Stimulated activated naive CD8-positive, alpha-beta T cell treated with anti-CD3 and anti-CD28 coated beads, Interleukin-15, amount 100 ng/mL, for 72 hours (primary cell): ENCODE data around the gene SLC18A3.
A peak's percentile ranks its signal among the peaks of the same experiment; 100 is the strongest.

ENCODE experiments used
- ATAC-seq: fragments of 150-1000 bp; cut with Tn5 transposase; 2 replicates; pipeline ENCODE4 v1.10.0; 2021; ENCODE audit warnings: mild to moderate bottlenecking, moderate library complexity
- DNase-seq, 2 donors: peaks; one replicate each; pipeline ENCODE4 v3.0.0; 2021 to 2022
- H3K27ac Mint-ChIP-seq, 2 donors: one replicate each; pipeline ENCODE4 v1.8.0; 2022; ENCODE audit warnings: mild to moderate bottlenecking in 2 of 2, mixed read lengths in 2 of 2, moderate library complexity in 2 of 2
- H3K27me3 Mint-ChIP-seq: one replicate; pipeline ENCODE4 v1.8.0; 2022; ENCODE audit warnings: mixed read lengths
- H3K4me1 Mint-ChIP-seq: one replicate; pipeline ENCODE4 v1.8.0; 2022; ENCODE audit warnings: mild to moderate bottlenecking, mixed read lengths
- H3K4me3 Mint-ChIP-seq, 2 donors: one replicate each; pipeline ENCODE4 v1.8.0; 2022; ENCODE audit warnings: mild to moderate bottlenecking in 2 of 2, mixed read lengths in 2 of 2, moderate library complexity in 1 of 2
- H3K9me3 Mint-ChIP-seq, 2 donors: one replicate each; pipeline ENCODE4 v1.8.0; 2022; ENCODE audit warnings: mixed read lengths in 2 of 2

SLC18A3 gene

DNA sequence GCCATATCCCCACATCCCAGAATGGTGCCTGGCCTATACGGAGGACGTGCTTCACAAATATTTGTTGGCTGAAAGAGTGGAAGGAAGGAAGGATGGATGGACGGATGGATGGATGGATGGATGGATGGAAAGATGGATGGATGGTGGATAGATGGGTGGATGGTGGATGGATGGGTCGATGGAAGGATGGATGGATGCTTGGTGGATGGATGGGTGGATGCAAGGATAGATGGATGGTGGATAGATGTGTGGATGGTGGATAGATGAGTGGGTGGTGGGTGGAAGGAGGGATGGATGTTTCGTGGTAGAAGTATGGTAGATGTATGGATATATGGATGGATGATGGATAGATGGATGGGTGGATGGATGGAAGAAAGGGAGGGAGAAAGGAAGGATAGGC is 14.5 kb downstream of the SLC18A3 start:
- ATAC-seq = no peak
- no peak overlapping the region for H3K27ac Mint-ChIP-seq
- peaks cover 20% of the 10 kb centered on the region for H3K27me3 Mint-ChIP-seq
- no peaks in the 10 kb centered on the region for H3K9me3 Mint-ChIP-seq
- H3K4me1 Mint-ChIP-seq = no peaks in the 10 kb centered on the region
- no peak for DNase-seq
- H3K4me3 Mint-ChIP-seq = no peak overlapping the region

GRCh38 chr10:49625411-49625810 is 15.3 kb downstream of the SLC18A3 start:
- ATAC-seq = no peak
- peaks cover 12% of the 10 kb centered on the region for H3K27me3 Mint-ChIP-seq
- no peak for DNase-seq
- no peaks in the 10 kb centered on the region for H3K4me1 Mint-ChIP-seq
- H3K27ac Mint-ChIP-seq = no peak overlapping the region
- H3K4me3 Mint-ChIP-seq = no peak overlapping the region
- H3K9me3 Mint-ChIP-seq = no peaks in the 10 kb centered on the region

- ATAC-seq = no peak
- no peak for DNase-seq
- Mint-ChIP-seq H3K4me1 (no peaks in the 10 kb centered on the region), H3K9me3 (no peaks in the 10 kb centered on the region), H3K27ac (no peak overlapping the region), H3K27me3 (peaks cover 11% of the 10 kb centered on the region), H3K4me3 (no peak overlapping the region)
Observed at GRCh38 chr10:49627038-49627437, 16.9 kb downstream of the SLC18A3 start.

GRCh38 chr10:49627644-49628247 is 17.6 kb downstream of the SLC18A3 start:
- H3K4me3 Mint-ChIP-seq = no peak overlapping the region
- ATAC-seq (no peak), DNase-seq (no peak)

GRCh38 chr10:49628599-49628998 is 18.5 kb downstream of the SLC18A3 start:
- ATAC-seq (no peak), DNase-seq (no peak)
- H3K4me3 Mint-ChIP-seq = no peak overlapping the region
- H3K4me1 Mint-ChIP-seq = no peaks in the 10 kb centered on the region
- H3K27ac Mint-ChIP-seq = no peak overlapping the region
- H3K9me3 Mint-ChIP-seq = no peaks in the 10 kb centered on the region
- peaks cover 11% of the 10 kb centered on the region for H3K27me3 Mint-ChIP-seq

More at GRCh38 chr10:49627644-49628247, 17.6 kb downstream of the SLC18A3 start:
- Mint-ChIP-seq H3K27ac (no peak overlapping the region), H3K27me3 (peaks cover 11% of the 10 kb centered on the region), H3K4me1 (no peaks in the 10 kb centered on the region), H3K9me3 (no peaks in the 10 kb centered on the region)

DNA sequence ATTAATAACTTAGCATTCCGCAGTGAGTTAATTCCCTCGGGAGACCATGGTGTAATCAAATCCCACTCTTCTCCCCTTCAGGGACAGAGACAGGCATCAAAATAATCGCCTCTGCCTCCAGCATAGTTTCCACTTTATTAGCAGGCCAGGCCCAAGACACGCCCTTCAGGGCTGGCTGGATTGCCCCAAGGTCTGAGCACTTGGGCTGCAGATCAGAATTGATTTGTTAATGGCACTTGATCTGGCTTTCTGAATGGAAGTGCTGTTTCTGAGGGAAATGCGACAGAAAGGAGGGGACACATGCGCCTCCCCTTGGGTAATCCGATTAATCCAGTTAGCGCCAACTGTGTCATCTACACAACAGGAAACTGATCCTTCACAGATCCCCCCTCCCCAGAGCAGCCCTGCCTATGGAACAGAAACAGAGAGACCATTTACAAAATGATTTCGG is 19.3 kb downstream of the SLC18A3 start:
- peaks cover 6% of the 10 kb centered on the region for H3K27me3 Mint-ChIP-seq
- no peaks in the 10 kb centered on the region for H3K4me1 Mint-ChIP-seq
- H3K4me3 Mint-ChIP-seq = no peak overlapping the region
- H3K27ac Mint-ChIP-seq = no peak overlapping the region
- ATAC-seq = no peak
- no peak for DNase-seq
- no peaks in the 10 kb centered on the region for H3K9me3 Mint-ChIP-seq

DNA sequence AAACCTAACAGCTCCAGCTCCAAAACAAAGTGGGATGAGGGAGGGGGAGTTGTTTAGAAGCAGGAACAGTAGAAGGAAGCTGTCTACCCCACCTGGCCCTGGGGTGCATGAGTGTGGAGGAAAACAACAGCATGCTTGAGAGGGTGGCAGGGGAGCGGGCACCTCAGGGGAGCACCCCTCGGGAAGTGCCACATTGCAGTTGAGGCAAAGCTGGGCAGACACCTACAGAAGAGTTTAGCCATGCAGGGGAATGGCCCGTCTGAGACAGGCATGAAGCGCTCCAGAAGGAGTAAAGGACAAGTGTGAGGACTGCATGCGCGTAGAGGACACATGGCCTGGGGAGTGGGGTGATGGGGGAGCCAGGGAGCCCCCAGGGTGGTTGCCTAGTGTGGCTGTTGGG is 21.9 kb downstream of the SLC18A3 start:
- Mint-ChIP-seq H3K27ac (no peak overlapping the region), H3K4me1 (no peaks in the 10 kb centered on the region), H3K4me3 (no peak overlapping the region), H3K9me3 (no peaks in the 10 kb centered on the region), H3K27me3 (peaks cover 4% of the 10 kb centered on the region)
- peak; percentile 25 for ATAC-seq
- DNase-seq = no peak

GRCh38 chr10:49632406-49633317 is 22.6 kb downstream of the SLC18A3 start:
- no peaks in the 10 kb centered on the region for H3K4me1 Mint-ChIP-seq
- H3K4me3 Mint-ChIP-seq = no peak overlapping the region
- peaks cover 11% of the 10 kb centered on the region for H3K27me3 Mint-ChIP-seq
- no peaks in the 10 kb centered on the region for H3K9me3 Mint-ChIP-seq
- no peak for DNase-seq
- peak; percentile 38 for ATAC-seq
- no peak overlapping the region for H3K27ac Mint-ChIP-seq

DNA sequence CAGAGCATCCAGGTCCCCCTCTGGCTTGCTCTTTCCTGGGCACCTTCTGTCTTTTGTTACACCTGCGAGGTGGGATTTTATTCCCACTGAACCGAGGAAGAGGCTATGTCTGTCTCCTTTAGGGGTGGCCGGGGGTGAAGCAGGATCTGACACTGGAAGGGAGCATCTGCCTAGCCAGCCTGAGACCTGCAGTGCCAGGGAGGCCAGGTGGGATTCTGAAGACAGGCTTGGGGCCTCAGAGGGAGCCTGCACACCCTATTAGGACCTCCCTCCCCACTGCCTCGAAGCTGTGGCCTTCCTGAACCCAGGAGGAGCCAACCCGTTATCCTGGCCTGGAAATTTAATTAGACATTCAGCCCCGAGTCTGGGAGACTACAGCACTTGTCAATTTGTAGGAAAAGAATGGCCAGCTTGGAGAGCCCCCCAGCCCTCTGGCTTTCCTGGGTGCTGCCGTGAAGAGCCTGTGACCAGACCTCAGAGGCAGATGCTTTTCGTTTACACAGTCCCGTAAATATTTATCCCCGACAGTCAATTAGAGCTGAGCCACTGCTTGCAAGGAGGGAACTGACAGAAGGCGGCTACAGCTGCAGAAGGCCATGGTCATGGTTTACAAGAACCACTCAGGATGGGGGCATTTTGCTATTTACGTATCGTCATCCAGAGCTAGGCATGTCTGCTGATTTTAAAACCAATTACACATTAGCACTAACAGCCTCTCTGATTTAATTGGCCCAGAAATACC is 23.4 kb downstream of the SLC18A3 start:
- DNase-seq (no peak), ATAC-seq (no peak)
- peaks cover 16% of the 10 kb centered on the region for H3K27me3 Mint-ChIP-seq
- no peaks in the 10 kb centered on the region for H3K9me3 Mint-ChIP-seq
- H3K4me1 Mint-ChIP-seq = no peaks in the 10 kb centered on the region
- no peak overlapping the region for H3K27ac Mint-ChIP-seq
- H3K4me3 Mint-ChIP-seq = no peak overlapping the region

DNA sequence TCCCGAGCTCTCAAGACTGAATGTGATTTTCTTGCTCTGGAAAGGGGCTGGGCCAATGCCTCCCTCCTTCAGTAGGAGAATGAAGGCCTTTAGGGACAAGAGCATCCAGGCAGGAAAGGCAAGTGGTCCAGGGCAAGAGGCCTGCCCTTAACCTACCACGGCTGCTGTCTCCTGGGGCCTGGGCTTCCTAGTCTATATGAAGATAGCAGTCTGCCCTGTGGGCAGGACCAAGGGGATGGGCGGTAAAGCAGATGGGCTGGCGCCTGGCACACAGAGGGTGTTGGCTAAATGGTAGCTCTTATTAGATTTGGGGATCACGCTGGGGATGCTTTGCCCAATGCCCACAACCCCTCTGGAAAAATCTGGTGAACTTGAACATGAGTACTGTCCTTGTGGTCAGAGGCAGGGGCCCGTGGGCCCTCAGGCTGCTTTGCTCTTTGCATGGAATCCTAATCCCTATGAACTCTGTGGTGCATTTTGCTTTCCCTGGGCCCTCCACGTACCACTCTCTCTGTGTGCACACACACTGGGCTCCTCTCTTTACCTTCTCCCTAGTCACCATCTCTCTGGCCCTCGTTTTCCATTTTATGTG is 24.1 kb downstream of the SLC18A3 start:
- Mint-ChIP-seq H3K27ac (no peak overlapping the region), H3K4me3 (no peak overlapping the region), H3K27me3 (peaks cover 16% of the 10 kb centered on the region), H3K9me3 (no peaks in the 10 kb centered on the region), H3K4me1 (no peaks in the 10 kb centered on the region)
- DNase-seq (no peak), ATAC-seq (no peak)

DNA sequence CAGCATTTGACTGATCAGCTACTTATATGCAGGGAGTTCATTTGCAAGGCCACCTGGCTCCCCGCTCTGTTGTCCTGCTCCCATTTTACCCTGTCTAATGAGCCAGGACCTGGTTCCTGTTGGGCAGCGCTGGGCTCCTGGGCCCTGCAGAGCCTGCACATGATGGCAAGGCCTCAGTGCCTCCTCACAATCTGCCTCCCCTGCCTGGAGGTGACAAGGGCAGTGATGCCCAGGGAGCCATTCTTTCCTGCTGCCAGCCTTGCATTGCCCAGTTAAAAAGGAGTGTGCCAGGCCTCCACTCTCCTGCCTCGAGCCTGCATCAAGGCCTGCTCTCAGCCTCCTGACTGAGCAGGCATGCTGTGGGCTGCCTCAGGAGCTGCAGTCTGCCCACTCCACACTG is 32.2 kb downstream of the SLC18A3 start:
- Mint-ChIP-seq H3K4me1 (no peaks in the 10 kb centered on the region), H3K4me3 (no peak overlapping the region), H3K27me3 (peaks cover 61% of the 10 kb centered on the region), H3K27ac (no peak overlapping the region), H3K9me3 (no peaks in the 10 kb centered on the region)
- ATAC-seq = no peak
- no peak for DNase-seq

DNA sequence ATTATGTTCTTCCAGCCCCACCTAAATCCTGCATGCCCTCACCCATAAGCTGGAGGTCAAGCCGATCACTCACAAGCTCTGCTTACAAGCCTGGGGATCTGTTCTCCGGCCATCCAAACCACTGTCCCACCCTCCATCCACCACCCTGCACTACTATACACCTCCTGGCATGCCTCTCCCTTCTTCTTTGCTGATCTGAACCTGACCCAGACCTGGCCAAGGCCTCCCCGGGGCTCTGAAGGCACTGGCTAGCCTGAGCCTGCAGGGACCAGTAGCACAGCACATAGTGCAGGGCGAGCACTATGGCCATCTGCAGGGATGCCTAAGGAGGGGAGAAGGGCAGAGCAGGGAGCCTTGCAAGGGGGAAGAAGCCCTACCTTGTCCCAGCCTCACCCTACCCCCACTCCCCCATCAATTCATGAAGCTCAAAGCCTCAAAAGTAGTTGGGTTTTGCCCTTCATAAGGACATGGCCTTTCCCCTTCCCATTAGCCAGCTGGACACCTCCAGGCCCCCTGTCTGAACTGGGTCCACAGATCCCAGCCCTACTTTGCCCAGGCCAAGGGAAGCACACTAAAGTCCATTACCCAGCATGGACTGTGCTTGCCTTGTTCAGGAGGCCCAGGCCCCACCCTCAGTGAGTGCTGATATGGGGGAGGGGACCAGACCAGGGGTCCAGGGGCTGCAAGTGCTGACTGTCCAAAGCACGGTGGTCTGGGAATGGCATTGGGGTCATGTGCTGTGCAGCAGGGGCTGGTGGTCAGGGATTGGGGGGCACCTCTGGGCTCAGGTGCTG is 33.3 kb downstream of the SLC18A3 start:
- DNase-seq (no peak), ATAC-seq (no peak)
- Mint-ChIP-seq H3K27me3 (peaks cover 52% of the 10 kb centered on the region), H3K27ac (no peak overlapping the region), H3K9me3 (no peaks in the 10 kb centered on the region), H3K4me1 (no peaks in the 10 kb centered on the region), H3K4me3 (no peak overlapping the region)

GRCh38 chr10:49644035-49644646 is 34.0 kb downstream of the SLC18A3 start:
- Mint-ChIP-seq H3K27me3 (peaks cover 52% of the 10 kb centered on the region), H3K27ac (no peak overlapping the region), H3K4me1 (peaks cover under 1% of the 10 kb centered on the region)

DNA sequence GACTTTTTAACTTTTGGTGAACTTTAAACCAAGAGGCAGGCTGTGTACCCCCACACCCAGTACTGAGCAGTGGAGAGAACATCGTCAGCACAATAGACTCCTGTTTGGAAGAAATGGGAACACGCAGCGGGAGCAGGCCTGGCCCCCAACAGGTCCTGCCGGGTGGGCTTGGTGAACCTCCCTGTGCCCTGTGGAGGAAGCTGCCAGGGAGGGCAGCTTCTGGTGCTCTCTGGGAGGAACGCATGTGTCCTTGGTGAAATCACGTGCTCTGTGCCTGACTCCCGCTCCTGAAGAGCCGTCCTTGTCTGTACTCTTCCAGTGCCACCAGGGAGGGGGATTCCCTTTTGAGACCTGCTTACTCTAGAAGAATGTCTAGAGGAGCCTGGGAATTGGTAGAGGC is 35.3 kb downstream of the SLC18A3 start:
- ATAC-seq (no peak), DNase-seq (no peak)
- Mint-ChIP-seq H3K27ac (no peak overlapping the region), H3K4me3 (no peak overlapping the region), H3K4me1 (peaks cover 11% of the 10 kb centered on the region), H3K27me3 (peaks cover 51% of the 10 kb centered on the region), H3K9me3 (no peaks in the 10 kb centered on the region)

More at GRCh38 chr10:49644035-49644646, 34.0 kb downstream of the SLC18A3 start:
- Mint-ChIP-seq H3K4me3 (no peak overlapping the region), H3K9me3 (no peaks in the 10 kb centered on the region)
- ATAC-seq (no peak), DNase-seq (no peak)
